ENCODE data around the gene ABCC11.

The ABCC11 gene

GRCh38 chr16:48203974-48204824, 43.1 kb downstream of the ABCC11 start:
- no peaks in the 10 kb centered on the region for H3K4me1 ChIP-seq
- TF ChIP-seq CTCF (IDR thresholded peaks at IDR 0.05; ENCODE audit: low read depth, low read length): no peak

GRCh38 chr16:48201515-48202201, 45.7 kb downstream of the ABCC11 start:
- DNase-seq: no peak
- TF ChIP-seq CTCF (IDR thresholded peaks at IDR 0.05; ENCODE audit: low read depth, low read length): no peak
- H3K27me3 ChIP-seq: no peaks in the 10 kb centered on the region
- no peaks in the 10 kb centered on the region for H3K36me3 ChIP-seq
- no peaks in the 10 kb centered on the region for H3K9me3 ChIP-seq
- no peaks in the 10 kb centered on the region for H3K4me1 ChIP-seq
- no peak overlapping the region for H3K4me3 ChIP-seq (ENCODE audit: low read depth, low read length)

More at GRCh38 chr16:48203974-48204824, 43.1 kb downstream of the ABCC11 start:
- no peaks in the 10 kb centered on the region for H3K9me3 ChIP-seq
- DNase-seq: no peak
- no peaks in the 10 kb centered on the region for H3K27me3 ChIP-seq
- no peaks in the 10 kb centered on the region for H3K36me3 ChIP-seq
- no peak overlapping the region for H3K4me3 ChIP-seq (ENCODE audit: low read depth, low read length)

- Histone ChIP-seq H3K27me3 (no peaks in the 10 kb centered on the region), H3K36me3 (no peaks in the 10 kb centered on the region), H3K4me1 (no peaks in the 10 kb centered on the region), H3K4me3 (ENCODE audit: low read depth, low read length) (no peak overlapping the region), H3K9me3 (no peaks in the 10 kb centered on the region)
- TF ChIP-seq CTCF (IDR thresholded peaks at IDR 0.05; ENCODE audit: low read depth, low read length): no peak
- no peak for DNase-seq
These were observed 50.0 kb downstream of the ABCC11 start for GRCh38 chr16:48197294-48197693.

- H3K27me3 ChIP-seq: no peaks in the 10 kb centered on the region
- H3K4me3 ChIP-seq (ENCODE audit: low read depth, low read length): no peak overlapping the region
- H3K9me3 ChIP-seq: no peaks in the 10 kb centered on the region
- H3K36me3 ChIP-seq: no peaks in the 10 kb centered on the region
- TF ChIP-seq CTCF (IDR thresholded peaks at IDR 0.05; ENCODE audit: low read depth, low read length): no peak
- DNase-seq: peak; percentile 29
- no peaks in the 10 kb centered on the region for H3K4me1 ChIP-seq
These were observed 52.3 kb downstream of the ABCC11 start for GRCh38 chr16:48194828-48195556.

GRCh38 chr16:48193846-48194245, 53.5 kb downstream of the ABCC11 start:
- no peaks in the 10 kb centered on the region for H3K9me3 ChIP-seq
- no peak for TF ChIP-seq CTCF (IDR thresholded peaks at IDR 0.05; ENCODE audit: low read depth, low read length)
- H3K4me3 ChIP-seq (ENCODE audit: low read depth, low read length): no peak overlapping the region
- H3K27me3 ChIP-seq: no peaks in the 10 kb centered on the region
- H3K4me1 ChIP-seq: no peaks in the 10 kb centered on the region
- no peaks in the 10 kb centered on the region for H3K36me3 ChIP-seq
- no peak for DNase-seq

Data from BE2C (cell line).